ENCODE results near the gene TSPO. TPM values are rescaled to one million over a fixed set of nuclear protein-coding genes. Genes with fewer than 3 reads are reported as not detected.

The TSPO gene
- total RNA-seq, 2 donors from 2014 or later = 266 to 426 TPM

DNA sequence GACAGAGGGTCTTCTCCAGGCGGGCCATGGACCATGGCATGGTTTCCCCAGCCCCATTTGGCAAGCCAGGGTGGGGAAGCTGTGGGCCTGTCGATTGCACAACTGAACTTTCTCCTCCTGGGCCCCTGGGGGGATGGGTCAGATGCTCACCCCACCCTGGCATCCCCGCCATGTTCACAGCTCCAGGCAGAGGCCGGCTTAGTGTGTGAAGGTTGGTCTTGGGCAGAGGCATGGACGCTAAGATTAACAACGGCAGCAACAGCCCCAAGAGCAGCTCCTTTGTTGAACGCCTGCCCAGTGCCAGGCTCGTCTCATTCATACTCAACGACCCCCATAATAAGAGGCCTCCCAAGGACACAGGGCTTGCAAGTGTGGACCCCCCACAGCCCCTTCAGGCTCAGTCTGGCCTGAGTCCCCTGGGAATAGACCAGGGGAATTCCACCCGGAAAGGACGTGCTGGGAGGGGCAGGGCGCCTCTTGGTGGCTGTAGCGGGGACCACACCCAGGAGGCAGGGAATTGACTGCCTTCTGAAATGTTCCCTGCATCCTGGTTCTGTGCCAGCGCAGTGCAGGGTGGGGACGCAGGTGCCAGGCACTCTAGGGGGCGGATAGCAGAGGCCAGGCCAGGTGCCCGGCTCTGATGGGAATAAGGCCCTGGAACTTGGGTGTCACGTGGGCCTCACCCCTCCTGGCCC, 8.3 kb downstream of the TSPO start:
- TF ChIP-seq, protein P1, sequence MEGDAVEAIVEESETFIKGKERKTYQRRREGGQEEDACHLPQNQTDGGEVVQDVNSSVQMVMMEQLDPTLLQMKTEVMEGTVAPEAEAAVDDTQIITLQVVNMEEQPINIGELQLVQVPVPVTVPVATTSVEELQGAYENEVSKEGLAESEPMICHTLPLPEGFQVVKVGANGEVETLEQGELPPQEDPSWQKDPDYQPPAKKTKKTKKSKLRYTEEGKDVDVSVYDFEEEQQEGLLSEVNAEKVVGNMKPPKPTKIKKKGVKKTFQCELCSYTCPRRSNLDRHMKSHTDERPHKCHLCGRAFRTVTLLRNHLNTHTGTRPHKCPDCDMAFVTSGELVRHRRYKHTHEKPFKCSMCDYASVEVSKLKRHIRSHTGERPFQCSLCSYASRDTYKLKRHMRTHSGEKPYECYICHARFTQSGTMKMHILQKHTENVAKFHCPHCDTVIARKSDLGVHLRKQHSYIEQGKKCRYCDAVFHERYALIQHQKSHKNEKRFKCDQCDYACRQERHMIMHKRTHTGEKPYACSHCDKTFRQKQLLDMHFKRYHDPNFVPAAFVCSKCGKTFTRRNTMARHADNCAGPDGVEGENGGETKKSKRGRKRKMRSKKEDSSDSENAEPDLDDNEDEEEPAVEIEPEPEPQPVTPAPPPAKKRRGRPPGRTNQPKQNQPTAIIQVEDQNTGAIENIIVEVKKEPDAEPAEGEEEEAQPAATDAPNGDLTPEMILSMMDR (IDR thresholded peaks at IDR 0.05) = peak; percentile 62
- Histone ChIP-seq H3K36me3 (no peaks in the 10 kb centered on the region), H3K27me3 (no peaks in the 10 kb centered on the region), H3K9me3 (no peaks in the 10 kb centered on the region), H3K27ac (peak overlapping the region; percentile 44), H3K9ac (ENCODE audit: low read depth in 2 of 2, low read length in 2 of 2) (peak overlapping the region; percentile 7 to 36), H3K4me1 (peaks cover 11% of the 10 kb centered on the region), H3K4me3 (no peak overlapping the region)
- intact Hi-C loops (cut with DNase I) = no loop called here
- DNase-seq = peak; percentile 96

DNA sequence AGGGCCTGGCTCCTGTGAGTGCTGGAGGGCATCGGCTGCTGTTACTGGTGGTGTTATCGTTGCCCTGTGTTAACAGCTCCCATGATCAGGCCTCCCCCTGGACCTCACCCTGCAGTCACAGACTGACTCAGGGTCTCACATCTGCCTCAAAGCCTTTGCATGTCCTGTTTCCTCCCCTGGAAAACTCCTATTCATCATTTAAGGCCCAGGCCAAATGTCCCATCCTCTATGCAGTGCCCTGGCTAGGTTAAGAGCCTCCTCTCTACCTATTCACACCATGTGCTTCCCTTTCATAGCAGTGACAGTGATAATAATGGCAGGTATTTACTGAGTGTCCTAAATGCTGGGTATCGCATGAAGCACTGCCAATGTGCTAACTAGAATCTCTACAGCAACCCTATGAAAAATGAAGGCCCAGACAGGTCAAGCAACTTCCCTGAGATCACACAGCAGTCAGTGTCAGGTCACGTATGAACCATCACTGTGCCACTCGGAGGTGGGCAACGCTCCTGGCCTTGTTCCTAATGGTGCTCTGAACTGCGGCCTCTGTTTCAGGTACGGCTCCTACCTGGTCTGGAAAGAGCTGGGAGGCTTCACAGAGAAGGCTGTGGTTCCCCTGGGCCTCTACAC, 9.3 kb downstream of the TSPO start:
- TF ChIP-seq, protein P1 (IDR thresholded peaks at IDR 0.05) = no peak
- no peaks in the 10 kb centered on the region for H3K27me3 ChIP-seq
- H3K4me1 ChIP-seq = peaks cover 11% of the 10 kb centered on the region
- DNase-seq = no peak
- H3K27ac ChIP-seq = peak overlapping the region; percentile 31
- H3K36me3 ChIP-seq = no peaks in the 10 kb centered on the region
- intact Hi-C loops (cut with DNase I) = no loop called here
- H3K9me3 ChIP-seq = no peaks in the 10 kb centered on the region
- H3K4me3 ChIP-seq = no peak overlapping the region
- peak overlapping the region in 1 of 2 donors; percentile 7 for H3K9ac ChIP-seq (ENCODE audit: low read depth in 2 of 2, low read length in 2 of 2)

DNA sequence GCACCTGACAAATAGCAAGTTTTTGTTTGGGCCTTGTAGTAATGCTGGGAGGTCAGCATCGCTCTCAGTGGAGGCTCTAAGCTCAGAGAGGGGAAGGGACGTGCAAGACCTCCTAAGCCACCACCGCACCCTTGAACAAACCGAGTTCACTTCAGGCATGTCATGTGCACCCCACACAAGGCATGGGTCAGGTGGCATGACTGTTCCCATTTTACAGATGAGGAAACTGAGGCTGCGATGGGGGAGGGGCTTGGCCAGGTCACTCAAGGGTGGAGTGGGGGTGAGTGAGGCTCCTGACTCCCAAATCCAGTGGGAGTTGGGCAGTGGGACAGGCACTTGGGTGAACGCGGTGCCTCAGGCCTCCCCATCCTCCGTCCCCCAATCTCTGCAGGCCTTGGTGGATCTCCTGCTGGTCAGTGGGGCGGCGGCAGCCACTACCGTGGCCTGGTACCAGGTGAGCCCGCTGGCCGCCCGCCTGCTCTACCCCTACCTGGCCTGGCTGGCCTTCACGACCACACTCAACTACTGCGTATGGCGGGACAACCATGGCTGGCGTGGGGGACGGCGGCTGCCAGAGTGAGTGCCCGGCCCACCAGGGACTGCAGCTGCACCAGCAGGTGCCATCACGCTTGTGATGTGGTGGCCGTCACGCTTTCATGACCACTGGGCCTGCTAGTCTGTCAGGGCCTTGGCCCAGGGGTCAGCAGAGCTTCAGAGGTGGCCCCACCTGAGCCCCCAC, 11.2 kb downstream of the TSPO start:
- Histone ChIP-seq H3K36me3 (no peaks in the 10 kb centered on the region), H3K27ac (no peak overlapping the region), H3K4me1 (peaks cover 11% of the 10 kb centered on the region), H3K27me3 (no peaks in the 10 kb centered on the region), H3K4me3 (no peak overlapping the region), H3K9ac (ENCODE audit: low read depth in 2 of 2, low read length in 2 of 2) (no peak overlapping the region), H3K9me3 (no peaks in the 10 kb centered on the region)
- intact Hi-C loops (cut with DNase I) = no loop called here
- peak; percentile 22 for DNase-seq
- TF ChIP-seq, protein P1 (IDR thresholded peaks at IDR 0.05) = no peak

DNA sequence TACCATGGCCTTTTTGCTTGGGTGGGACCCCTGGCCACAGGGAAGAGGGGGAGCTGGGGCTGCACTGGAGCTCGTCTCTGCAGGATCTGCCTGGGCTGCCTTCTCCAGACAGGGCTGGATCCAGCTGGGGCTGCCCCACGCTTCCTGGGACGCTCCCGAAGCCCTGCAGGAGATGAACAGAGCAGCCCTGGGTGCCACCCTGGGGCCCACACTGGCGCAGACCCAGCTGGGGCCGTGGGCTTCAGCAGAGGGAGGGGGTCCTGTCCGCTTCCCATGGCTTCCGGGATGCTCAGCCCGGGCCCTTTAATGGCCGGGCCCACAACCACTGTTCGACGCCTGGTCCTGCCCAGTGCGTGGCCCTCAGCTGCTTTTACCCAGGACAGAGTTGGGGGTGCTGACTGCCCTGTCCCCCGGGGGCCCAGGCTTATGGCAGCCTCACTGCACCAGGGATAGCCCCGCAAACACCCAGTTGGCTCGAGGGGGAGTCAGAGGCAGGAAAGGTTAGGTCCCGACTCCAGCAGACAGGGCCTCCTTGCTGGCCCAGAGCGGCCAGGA, 12.0 kb downstream of the TSPO start:
- DNase-seq = no peak
- H3K36me3 ChIP-seq = no peaks in the 10 kb centered on the region
- intact Hi-C loops (cut with DNase I) = no loop called here
- H3K9ac ChIP-seq (ENCODE audit: low read depth in 2 of 2, low read length in 2 of 2) = peak overlapping the region in 1 of 2 donors; percentile 58
- no peaks in the 10 kb centered on the region for H3K9me3 ChIP-seq
- no peaks in the 10 kb centered on the region for H3K27me3 ChIP-seq
- peaks cover 11% of the 10 kb centered on the region for H3K4me1 ChIP-seq
- TF ChIP-seq, protein P1 (IDR thresholded peaks at IDR 0.05) = no peak
- no peak overlapping the region for H3K4me3 ChIP-seq
- no peak overlapping the region for H3K27ac ChIP-seq

DNA sequence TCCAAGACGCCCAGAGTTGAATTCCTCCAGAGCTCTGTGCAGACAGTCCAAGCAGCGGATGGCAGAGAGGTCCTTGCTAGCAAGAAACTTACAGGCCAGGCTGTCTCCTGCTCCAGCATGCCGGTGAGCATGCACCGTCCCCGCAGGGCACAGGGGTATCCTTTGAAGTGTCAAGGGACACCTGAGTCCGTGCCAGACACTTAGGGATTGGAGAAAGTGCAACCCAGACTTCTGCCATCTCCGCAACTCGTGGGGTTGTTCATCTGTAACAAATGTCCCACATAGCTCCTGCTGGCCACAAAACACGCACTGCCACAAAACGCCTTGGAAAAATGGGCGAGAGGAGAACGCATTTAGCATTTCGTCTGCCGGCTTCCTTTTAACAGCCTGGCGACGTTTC, 13.3 kb downstream of the TSPO start:
- no peak overlapping the region for H3K27ac ChIP-seq
- no peak overlapping the region for H3K4me3 ChIP-seq
- intact Hi-C loops (cut with DNase I) = no loop called here
- H3K9ac ChIP-seq (ENCODE audit: low read depth in 2 of 2, low read length in 2 of 2) = no peak overlapping the region
- peaks cover under 1% of the 10 kb centered on the region for H3K4me1 ChIP-seq
- H3K9me3 ChIP-seq = no peaks in the 10 kb centered on the region
- H3K27me3 ChIP-seq = no peaks in the 10 kb centered on the region
- no peak for DNase-seq
- TF ChIP-seq, protein P1 (IDR thresholded peaks at IDR 0.05) = no peak
- H3K36me3 ChIP-seq = no peaks in the 10 kb centered on the region

Measured in colonic mucosa (tissue), 4 donors.